ENCODE results near the gene GRHPR.

DNA sequence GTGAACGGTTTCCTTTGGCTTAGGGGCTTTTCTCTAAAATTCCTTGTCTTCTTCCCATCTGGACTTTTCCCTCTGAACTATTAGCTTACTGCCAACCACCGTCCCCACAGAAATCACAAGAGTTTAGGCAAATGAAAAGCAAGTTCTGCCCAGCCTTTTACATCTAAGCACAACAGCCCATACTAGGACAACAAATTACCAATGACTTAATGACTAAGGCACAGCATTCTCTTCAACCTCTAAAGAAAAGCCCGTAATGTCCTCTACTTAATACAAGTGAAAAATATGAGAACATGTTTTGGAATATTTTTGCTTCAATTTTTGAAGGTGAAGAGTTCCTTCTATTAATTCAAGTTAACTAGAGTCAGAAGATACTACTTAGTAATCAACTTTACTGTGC is 41.5 kb downstream of the GRHPR start:
- TF ChIP-seq, protein P1, sequence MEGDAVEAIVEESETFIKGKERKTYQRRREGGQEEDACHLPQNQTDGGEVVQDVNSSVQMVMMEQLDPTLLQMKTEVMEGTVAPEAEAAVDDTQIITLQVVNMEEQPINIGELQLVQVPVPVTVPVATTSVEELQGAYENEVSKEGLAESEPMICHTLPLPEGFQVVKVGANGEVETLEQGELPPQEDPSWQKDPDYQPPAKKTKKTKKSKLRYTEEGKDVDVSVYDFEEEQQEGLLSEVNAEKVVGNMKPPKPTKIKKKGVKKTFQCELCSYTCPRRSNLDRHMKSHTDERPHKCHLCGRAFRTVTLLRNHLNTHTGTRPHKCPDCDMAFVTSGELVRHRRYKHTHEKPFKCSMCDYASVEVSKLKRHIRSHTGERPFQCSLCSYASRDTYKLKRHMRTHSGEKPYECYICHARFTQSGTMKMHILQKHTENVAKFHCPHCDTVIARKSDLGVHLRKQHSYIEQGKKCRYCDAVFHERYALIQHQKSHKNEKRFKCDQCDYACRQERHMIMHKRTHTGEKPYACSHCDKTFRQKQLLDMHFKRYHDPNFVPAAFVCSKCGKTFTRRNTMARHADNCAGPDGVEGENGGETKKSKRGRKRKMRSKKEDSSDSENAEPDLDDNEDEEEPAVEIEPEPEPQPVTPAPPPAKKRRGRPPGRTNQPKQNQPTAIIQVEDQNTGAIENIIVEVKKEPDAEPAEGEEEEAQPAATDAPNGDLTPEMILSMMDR (IDR thresholded peaks at IDR 0.05): no peak
- TF ChIP-seq POLR2AphosphoS5 (IDR thresholded peaks at IDR 0.05) (no peak), POLR2A (IDR thresholded peaks at IDR 0.05) (no peak)
